HuH-7.5 (cell line): ENCODE measurements around the gene CRAMP1.
"Not testable (repeated sequence)": the region's sequence is repeated elsewhere in the genome, so short reads cannot be mapped to it uniquely, and the experiment has no call there.

Experiments
- DNase-seq: peaks from one replicate; pipeline ENCODE4 v3.0.0; 2011; ENCODE audit warnings: low spot score

CRAMP1 gene

DNA sequence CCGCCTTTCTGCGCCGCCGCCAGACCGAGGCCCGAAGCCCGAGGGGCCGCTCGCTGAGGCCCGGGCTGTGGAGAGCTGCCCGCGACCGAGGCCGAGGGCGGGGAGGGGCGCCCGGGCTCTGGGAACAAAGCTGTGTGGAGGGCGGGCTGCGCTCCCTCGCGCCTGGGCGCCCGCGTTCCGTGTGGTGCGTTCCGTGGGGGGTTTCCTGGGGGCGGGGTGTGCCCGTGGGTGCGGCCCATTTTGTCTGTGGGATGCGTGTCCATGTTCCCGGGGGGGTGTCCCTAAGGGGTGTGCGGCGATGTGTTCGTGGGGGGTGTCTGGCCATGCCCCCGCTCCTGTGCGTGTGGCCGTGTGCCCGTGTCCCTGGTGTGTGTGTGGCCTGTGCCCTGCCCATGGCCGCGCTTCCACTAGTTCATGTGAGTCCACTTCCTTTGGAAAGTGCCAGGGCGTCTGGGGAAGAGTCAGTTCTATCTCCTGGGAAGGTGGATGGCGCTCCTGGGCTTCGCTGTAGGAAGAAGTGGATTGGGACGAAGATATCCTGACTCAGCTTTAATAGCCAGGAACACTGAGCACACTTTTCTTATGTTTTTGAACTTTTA is 66.4 kb downstream of the CRAMP1 start:
- DNase-seq, result peak; percentile 31

DNA sequence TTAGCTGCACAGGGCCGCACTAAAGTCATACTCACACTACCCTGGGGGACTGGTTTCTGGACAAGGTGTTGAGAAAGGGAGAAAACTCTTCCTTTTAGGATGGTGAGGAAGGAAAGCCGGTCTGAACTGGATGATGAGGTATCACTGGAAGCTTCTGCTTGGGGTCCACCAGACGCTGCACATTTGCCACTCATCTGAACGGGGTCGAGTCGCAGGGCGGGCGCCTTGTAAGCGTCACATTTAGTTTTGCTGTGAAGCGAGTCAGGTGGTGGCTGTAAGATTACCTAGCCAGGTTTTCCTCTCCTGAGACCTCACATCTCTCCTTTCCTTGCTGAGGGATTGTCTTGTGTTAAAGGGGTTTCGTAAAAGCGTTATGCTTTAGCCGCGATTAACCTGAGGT is 68.2 kb downstream of the CRAMP1 start:
- no peak for DNase-seq

DNA sequence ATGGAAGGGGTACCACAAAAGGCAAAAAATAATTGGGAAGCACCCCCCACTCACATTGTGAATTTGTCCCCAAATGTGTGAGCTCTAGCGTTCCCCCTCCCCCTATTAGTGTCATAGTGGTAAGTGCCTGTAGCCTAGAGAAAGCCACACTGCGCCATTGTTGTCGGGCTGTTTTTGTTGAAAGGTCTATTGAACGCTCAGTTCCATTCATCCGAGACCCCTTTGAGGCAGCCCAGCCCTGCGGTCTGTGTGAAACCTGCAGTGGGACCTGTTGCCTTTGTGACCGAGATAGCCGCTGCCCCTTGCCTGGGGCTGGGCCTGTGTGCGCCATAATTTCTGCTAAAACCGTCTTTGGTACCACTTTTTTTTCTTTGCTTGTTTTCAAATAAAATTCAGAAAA is 68.9 kb downstream of the CRAMP1 start:
- DNase-seq, result no peak

DNA sequence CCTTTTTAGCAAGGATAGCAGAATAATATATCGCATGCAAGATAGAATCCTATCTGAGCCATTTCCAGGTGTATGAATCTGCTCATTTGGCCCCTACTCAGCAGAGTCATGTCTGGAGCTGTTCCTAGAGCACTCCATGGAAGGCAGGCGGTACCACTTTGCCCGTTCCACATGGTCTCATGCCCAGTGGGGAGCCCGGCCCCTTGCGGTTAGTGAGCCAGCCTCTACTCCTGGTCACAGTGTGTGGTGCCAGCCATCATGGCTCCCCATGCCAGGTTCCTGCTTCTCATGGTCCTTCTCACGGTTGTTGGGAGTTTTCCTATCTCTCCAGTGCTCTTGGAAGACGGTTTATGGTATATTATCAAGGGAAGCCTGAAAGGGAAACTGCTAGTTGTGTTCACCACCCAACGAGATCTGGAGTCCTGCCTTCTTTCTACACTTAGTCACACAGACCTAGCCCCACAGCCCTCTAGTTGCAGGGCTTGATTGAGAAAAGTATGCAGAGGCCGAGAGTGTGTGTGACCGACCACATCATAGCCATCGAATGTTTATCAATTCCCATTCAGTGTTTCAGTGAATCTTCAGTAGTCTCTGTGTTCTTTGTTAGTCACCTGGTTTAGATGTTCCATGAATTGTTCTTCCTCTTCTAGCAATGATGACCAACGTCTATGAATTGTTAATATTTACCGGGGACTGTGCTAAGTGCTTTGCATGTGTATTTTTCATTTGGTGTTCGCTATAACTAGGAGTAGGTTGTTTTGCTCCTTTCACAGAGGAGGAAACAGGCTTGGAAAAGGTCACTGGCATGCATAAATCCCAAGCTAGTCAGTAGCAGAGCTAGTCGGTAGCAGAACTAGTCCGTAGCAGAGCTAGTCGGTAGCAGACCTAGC is 75.5 kb downstream of the CRAMP1 start:
- DNase-seq, result no peak

DNA sequence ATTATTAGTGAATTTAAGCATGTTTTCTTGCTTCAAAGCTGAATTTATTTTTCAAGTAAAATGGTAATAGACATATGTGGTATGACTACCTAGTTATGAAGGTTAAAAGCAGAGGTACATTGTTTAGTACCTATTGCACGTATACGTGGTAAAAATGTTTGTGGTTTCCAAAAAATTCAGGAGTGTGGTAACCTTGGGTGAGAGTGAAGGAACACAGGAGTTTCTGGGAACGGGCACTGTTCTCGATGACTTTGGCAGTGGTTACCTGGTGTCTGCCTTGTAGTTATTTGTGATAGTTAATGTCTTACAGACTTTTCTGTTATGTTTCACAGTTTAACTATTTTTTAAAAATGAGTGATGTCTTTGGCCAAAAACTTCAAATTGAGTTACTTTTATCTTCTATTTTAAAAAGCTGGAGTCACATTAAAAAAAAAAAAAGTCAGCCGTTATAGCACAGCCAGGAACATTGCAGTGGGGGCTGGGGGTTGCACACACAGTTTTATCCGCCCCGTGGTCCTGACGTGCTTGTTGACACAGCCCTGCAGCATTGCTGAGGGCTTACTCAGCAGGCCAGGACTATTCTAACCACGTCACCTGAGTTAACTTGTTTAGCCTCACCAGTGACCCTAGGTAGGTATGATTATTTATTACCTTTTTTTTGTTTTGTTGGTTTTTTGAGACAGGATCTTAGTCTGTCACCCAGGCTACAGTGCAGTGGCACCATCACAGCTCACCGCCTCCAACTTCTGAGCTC is 76.8 kb downstream of the CRAMP1 start:
- peak; percentile 78 for DNase-seq

GRCh38 chr16:1689853-1690252 is 77.7 kb downstream of the CRAMP1 start:
- DNase-seq, result no peak

- no peak for DNase-seq
Observed at GRCh38 chr16:1690810-1691209, 78.7 kb downstream of the CRAMP1 start.

- no peak for DNase-seq
Observed at GRCh38 chr16:1691276-1691675, 79.1 kb downstream of the CRAMP1 start.

GRCh38 chr16:1691956-1692355 is 79.8 kb downstream of the CRAMP1 start:
- no peak for DNase-seq

DNA sequence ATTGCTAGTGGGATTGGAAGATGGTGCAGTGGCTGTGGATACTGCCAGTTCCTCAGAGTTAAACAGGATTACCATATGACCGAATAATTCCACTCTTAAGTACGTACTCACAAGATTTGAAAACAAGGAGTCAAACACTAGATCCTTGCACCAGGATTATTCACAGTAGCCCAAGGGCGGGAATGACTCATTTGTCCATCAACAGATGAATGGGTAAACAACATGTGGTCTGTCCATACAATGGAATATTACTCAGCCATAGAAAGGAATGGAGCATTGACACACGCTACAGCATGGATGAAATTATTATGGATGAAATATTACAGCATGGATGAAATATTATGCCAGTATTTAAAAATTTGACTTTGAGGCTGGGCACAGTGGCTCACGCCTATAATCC is 84.7 kb downstream of the CRAMP1 start:
- no peak for DNase-seq

GRCh38 chr16:1698680-1699079 is 86.5 kb downstream of the CRAMP1 start:
- no peak for DNase-seq

GRCh38 chr16:1700246-1700645 is 88.1 kb downstream of the CRAMP1 start:
- DNase-seq, result no peak

DNA sequence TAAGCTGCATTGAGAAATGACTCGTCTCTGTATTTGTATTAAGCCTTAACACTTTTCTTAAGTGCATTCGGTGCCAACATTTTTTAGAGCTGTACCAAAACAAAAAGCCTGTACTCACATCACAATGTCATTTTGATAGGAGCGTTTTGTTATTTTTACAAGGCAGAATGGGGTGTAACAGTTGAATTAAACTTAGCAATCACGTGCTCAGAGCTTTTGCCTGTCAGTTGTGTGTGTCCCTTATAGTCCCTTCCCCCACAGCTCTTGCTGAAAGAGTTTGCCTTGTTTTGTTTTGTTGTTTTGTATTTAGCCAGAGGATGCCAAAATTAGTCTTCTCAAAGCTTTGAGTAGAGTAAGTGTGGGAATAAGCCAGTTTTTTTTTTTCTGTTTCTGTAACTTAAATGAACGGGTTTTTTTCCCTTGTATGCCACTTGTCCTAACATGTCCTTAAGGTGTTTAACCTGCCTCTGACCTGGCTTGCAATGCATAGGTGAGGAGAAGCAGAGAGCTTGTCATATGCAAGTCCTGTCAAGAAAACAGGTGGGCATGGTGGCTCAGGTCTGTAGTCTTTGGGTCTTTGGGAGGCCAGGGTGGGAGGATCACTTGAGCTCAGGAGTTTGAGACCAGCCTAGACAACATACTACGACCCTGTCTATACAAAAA is 89.2 kb downstream of the CRAMP1 start:
- no peak for DNase-seq

- DNase-seq, result not testable (repeated sequence)
Observed at GRCh38 chr16:1705324-1705687, 93.1 kb downstream of the CRAMP1 start.

GRCh38 chr16:1705688-1706385 is 93.7 kb downstream of the CRAMP1 start, which contains the start of gene MAPK8IP3:
TSS of gene MAPK8IP3 (plus strand) at chr16:1706195. CDS start at chr16:1706340, 145 bp downstream.
- peak; percentile 91 for DNase-seq

DNA sequence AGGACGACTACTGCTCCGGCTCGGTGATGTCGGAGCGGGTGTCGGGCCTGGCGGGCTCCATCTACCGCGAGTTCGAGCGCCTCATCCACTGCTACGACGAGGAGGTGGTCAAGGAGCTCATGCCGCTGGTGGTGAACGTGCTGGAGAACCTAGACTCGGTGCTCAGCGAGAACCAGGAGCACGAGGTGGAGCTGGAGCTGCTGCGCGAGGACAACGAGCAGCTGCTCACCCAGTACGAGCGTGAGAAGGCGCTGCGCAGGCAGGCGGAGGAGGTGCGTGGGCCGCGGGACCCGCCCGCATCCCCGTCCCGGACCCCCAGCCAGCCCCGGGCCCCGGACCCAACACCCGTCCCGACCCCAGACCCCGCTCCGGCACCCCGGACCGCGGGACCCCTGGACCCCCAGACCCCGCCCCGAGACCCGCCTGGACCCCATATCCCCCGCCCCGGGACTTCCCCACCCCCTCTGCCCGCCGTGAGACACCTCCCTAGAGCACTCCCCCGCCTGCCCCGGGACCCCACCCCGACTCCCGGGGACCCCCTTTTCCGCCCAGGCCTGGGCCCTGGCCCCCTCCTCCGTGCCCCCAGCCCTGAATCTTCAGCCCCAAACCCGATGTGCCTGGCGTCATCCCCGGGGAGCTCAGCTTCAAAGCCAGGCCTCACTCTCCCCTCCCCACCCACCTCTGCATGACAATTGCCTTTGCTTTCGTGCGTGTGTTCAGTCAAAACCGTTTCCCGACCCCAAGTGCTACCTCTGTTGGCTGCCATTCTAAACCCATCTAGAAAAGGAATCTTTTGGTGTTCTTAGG is 94.4 kb downstream of the CRAMP1 start:
- peak; percentile 52 for DNase-seq

- DNase-seq, result no peak
Observed at GRCh38 chr16:1707193-1707790, 95.1 kb downstream of the CRAMP1 start.

- no peak for DNase-seq
Observed at GRCh38 chr16:1708083-1708767, 96.1 kb downstream of the CRAMP1 start.

- DNase-seq, result no peak
Observed at GRCh38 chr16:1708768-1709180, 96.6 kb downstream of the CRAMP1 start.

GRCh38 chr16:1709356-1709755 is 97.2 kb downstream of the CRAMP1 start:
- DNase-seq, result no peak
